Heart right ventricle (tissue), 16 donors: ENCODE data around the gene IL20RA. TPM values are rescaled to one million over a fixed set of nuclear protein-coding genes. Genes with fewer than 3 reads are reported as not detected.
A peak's percentile ranks its signal among the peaks of the same experiment; 100 is the strongest.
"Not testable (repeated sequence)": the region's sequence is repeated elsewhere in the genome, so short reads cannot be mapped to it uniquely, and the experiment has no call there.

Source experiments
- ATAC-seq, 8 donors: fragments of 200-7000 bp; cut with Tn5 transposase; one replicate each; pipeline ENCODE4 v1.9.1; 2020; ENCODE audit warnings: mild to moderate bottlenecking in 8 of 8, moderate library complexity in 8 of 8, moderate number of reproducible peaks in 1 of 8
- DNase-seq, 2 donors: peaks; one replicate each; pipeline ENCODE4 v3.0.0-alpha.2; 2020
- H3K27ac ChIP-seq, 10 donors: fragments of 200-600 bp; sonication (generic) in 2 of 10; one replicate each; pipeline versions ENCODE4 v1.5.0 to v1.8.0; 2020 to 2022; ENCODE audit warnings: mild to moderate bottlenecking in 3 of 10
- H3K27me3 ChIP-seq, 7 donors: fragments of 200-600 bp; one replicate each; pipeline ENCODE4 v1.8.0; 2021 to 2022; ENCODE audit warnings: mild to moderate bottlenecking in 2 of 7
- H3K36me3 ChIP-seq, 9 donors: fragments of 200-600 bp; sonication (generic) in 1 of 9; one replicate each; pipeline versions ENCODE4 v1.5.0 to v1.8.0; 2020 to 2022; ENCODE audit warnings: mild to moderate bottlenecking in 2 of 9
- H3K4me1 ChIP-seq, 9 donors: fragments of 200-600 bp; sonication (generic) in 1 of 9; one replicate each; pipeline versions ENCODE4 v1.5.0 to v1.8.0; 2020 to 2022; ENCODE audit warnings: mild to moderate bottlenecking in 4 of 9
- H3K4me3 ChIP-seq, 10 donors: fragments of 200-600 bp; sonication (generic) in 2 of 10; one replicate each; pipeline versions ENCODE4 v1.5.0 to v1.8.0; 2020 to 2022; ENCODE audit warnings: mild to moderate bottlenecking in 7 of 10, moderate library complexity in 2 of 10
- H3K9me3 ChIP-seq, 11 donors: fragments of 200-600 bp in 10 of 11; sonication (generic) in 2 of 11; one replicate each; pipeline versions ENCODE4 v1.5.0 to v1.8.0; 2013 to 2022; ENCODE audit warnings: mild to moderate bottlenecking in 2 of 11, control low read depth in 1 of 11, moderate library complexity in 1 of 11
- CTCF ChIP-seq, 9 donors: fragments of 200-600 bp; sonication (generic) in 2 of 9; IDR thresholded peaks; one replicate each; pipeline versions ENCODE4 v1.5.0 to v1.8.0; 2021 to 2022; ENCODE audit warnings: antibody characterized with exemption in 9 of 9, mild to moderate bottlenecking in 5 of 9, moderate library complexity in 1 of 9
- WGBS, 2 donors: extraction: QIAGEN DNeasy Blood & Tissue Kit; methylation state at CpG; one replicate each; pipeline ENCODE4 v1.1.7; 2013; ENCODE audit warnings: inconsistent platforms in 1 of 2; 5-methylcytosine and 5-hydroxymethylcytosine counted together
- intact Hi-C, 10 donors: fragments of 100-400 bp; cut with DNase I; formaldehyde crosslinking; loops; one replicate each; pipeline versions ENCODE4 v1.11.1 to v1.14.2; 2022
- polyA plus RNA-seq, 2 donors: library from polyadenylated mRNA; stranded (reverse); fragments of 200-250 nt; gene quantifications; one replicate each; pipeline ENCODE4 v1.2.3, GENCODE V29; 2013
- total RNA-seq, 10 donors: library from RNA; stranded (reverse); fragmentation: NEBNext Ultra II Directional in 3 of 10; extraction: Animal tissue kit (Norgen Biotek cat#: 25700) in 3 of 10; gene quantifications; one replicate each; pipeline versions ENCODE4 v1.2.1 to v1.2.4, GENCODE V29; 2021 to 2023
- donor health status: Arrhythmogenic right ventricular cardiomyopathy.
- donor health status: ischemic (EF 13 %, LVEDD 7.1; RV severe dilation, severe dysfunction).
- donor health status: healthy with polysubstance abuse.
- donor health status: DM: no; HTN: yes; CAD: no.
- donor health status: DM: no; HTN: no; CAD: no.
- donor health status: ischemic (EF 25% LVEDD 6.9; RV normal size, moderate dysfunction).
- donor health status: ischemic (EF 25% LVEDD 5.7; RV mildly dilated, moderate dysfunction).
- donor health status: healthy.
- donor health status: DM: yes; HTN: yes; CAD: no.
- donor health status: Ischemic cardiomyopathy.
- donor health status: ischemic (EF 35%, LVEDD 5.7; RV mildly dilated, moderate dysfunction).
- donor health status: nonischemic (EF 11% LVEDD 7.7; RV severe dilation, severe dysfunction).
- donor health status: DM: yes; HTN: yes; CAD: no.
- donor health status: PGD.
- donor health status: ischemic (EF 29% LVEDD 5.4; RV normal size, mild dysfunction).
- donor health status: nonischemic (EF 23%, LVEDD 6.1; RV moderate dilation, normal function).

IL20RA gene
- total and polyA plus RNA-seq, 12 donors = 0.28 to 15.4 (median 2.1) TPM

- Histone ChIP-seq H3K36me3 (no peaks in the 10 kb centered on the region), H3K4me1 (peaks cover 0 to 27% (median 7%) of the 10 kb centered on the region in 9 donors), H3K27me3 (peaks cover 0 to 14% (median 0%) of the 10 kb centered on the region in 7 donors), H3K27ac (peak overlapping the region in 9 of 10 donors; percentile 24 to 81 (median 64)), H3K9me3 (no peaks in the 10 kb centered on the region), H3K4me3 (no peak overlapping the region)
- ATAC-seq (peak; percentile 82 to 95 (median 90)), DNase-seq (peak in 1 of 2 donors; percentile 56)
- TF ChIP-seq CTCF (IDR thresholded peaks at IDR 0.05) = no peak
- 21 to 30% methylated on average over 4 of the region's 4 CpGs for WGBS, 2 donors
- intact Hi-C loops = loop anchor here in 2 of 10 donors (5.0 to 10.0 kb wide), 2 partner anchors 120 to 682 kb away; no protein-coding TSS in a partner anchor
These were observed 82.1 kb downstream of the IL20RA start for GRCh38 chr6:136962661-136963060.

GRCh38 chr6:136961848-136962247 lies 82.9 kb downstream of the IL20RA start:
- no peaks in the 10 kb centered on the region for H3K36me3 ChIP-seq
- intact Hi-C loops = loop anchor here in 2 of 10 donors (5.0 to 10.0 kb wide), 2 partner anchors 120 to 683 kb away; no protein-coding TSS in a partner anchor
- peaks cover 0 to 9% (median 0%) of the 10 kb centered on the region in 7 donors for H3K27me3 ChIP-seq
- peaks cover 3 to 32% (median 10%) of the 10 kb centered on the region in 9 donors for H3K4me1 ChIP-seq
- no peaks in the 10 kb centered on the region for H3K9me3 ChIP-seq
- no peak for TF ChIP-seq CTCF (IDR thresholded peaks at IDR 0.05)
- H3K4me3 ChIP-seq = no peak overlapping the region
- peak overlapping the region in 4 of 10 donors; percentile 25 to 79 (median 70) for H3K27ac ChIP-seq
- WGBS, 2 donors = 67 to 75% methylated on average over 5 of the region's 5 CpGs
- DNase-seq (no peak), ATAC-seq (no peak)

GRCh38 chr6:136960781-136961180 lies 84.0 kb downstream of the IL20RA start:
- WGBS, 2 donors = 73 to 78% methylated on average over 3 of the region's 3 CpGs
- Histone ChIP-seq H3K9me3 (no peaks in the 10 kb centered on the region), H3K27ac (no peak overlapping the region), H3K4me1 (peaks cover 4 to 33% (median 11%) of the 10 kb centered on the region in 9 donors), H3K36me3 (no peaks in the 10 kb centered on the region), H3K4me3 (no peak overlapping the region), H3K27me3 (peaks cover 0 to 9% (median 0%) of the 10 kb centered on the region in 7 donors)
- ATAC-seq (no peak), DNase-seq (no peak)
- intact Hi-C loops = loop anchor here in 2 of 10 donors (5.0 to 10.0 kb wide), 2 partner anchors 118 to 684 kb away; no protein-coding TSS in a partner anchor
- no peak for TF ChIP-seq CTCF (IDR thresholded peaks at IDR 0.05)

DNA sequence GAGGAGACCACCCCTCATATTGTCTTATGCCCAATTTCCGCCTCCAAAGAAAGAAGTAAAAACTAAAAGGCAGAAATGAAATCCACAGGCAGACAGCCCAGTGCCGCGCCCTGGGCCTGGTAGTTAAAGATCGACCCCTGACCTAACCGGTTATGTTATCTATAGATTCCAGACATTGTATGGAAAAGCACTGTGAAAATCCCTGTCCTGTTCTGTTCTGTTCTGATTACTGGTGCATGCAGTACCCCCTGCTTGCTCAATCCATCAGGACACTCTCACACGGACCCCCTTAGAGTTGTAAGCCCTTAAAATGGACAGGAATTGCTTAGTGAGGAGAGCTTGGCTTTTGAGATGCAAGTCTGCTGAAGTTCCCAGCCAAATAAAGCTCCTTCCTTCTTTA lies 84.8 kb downstream of the IL20RA start:
- WGBS, 2 donors = 89 to 94% methylated on average over 6 of the region's 6 CpGs
- ATAC-seq, DNase-seq, H3K27me3 ChIP-seq, H3K4me3 ChIP-seq, H3K9me3 ChIP-seq, H3K36me3 ChIP-seq, H3K27ac ChIP-seq: not testable (repeated sequence)
- intact Hi-C loops = loop anchor here in 2 of 10 donors (5.0 to 10.0 kb wide), 2 partner anchors 118 to 685 kb away; no protein-coding TSS in a partner anchor
- peaks cover 4 to 33% (median 11%) of the 10 kb centered on the region in 9 donors for H3K4me1 ChIP-seq

DNA sequence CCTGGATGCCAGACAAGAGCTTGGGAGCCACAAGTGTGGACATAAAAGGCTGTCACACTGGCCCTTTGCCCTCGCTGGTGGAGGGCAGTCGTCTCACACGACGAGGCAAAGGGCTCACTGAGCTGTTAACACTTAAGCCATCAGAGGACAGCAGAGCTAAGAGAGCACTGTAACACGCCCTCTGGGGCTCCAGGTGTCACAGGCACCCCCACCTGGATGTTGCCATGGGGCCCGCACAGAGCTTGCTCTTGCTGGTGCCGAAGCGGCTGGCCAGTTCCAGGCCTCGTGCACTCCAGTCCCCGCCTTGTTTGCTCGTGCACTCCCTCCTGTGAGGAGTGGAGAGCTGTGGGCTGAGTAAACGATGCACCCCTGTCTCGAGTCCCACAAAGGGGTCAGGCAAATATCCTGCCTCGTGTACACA lies 85.3 kb downstream of the IL20RA start:
- no peak for TF ChIP-seq CTCF (IDR thresholded peaks at IDR 0.05)
- Histone ChIP-seq H3K4me3 (no peak overlapping the region), H3K4me1 (peaks cover 4 to 33% (median 11%) of the 10 kb centered on the region in 9 donors), H3K9me3 (no peaks in the 10 kb centered on the region), H3K36me3 (no peaks in the 10 kb centered on the region), H3K27ac (no peak overlapping the region), H3K27me3 (peaks cover 0 to 9% (median 0%) of the 10 kb centered on the region in 7 donors)
- intact Hi-C loops = no loop called here
- ATAC-seq (peak in 2 of 8 donors; percentile 28 to 48), DNase-seq (peak in 1 of 2 donors; percentile 18)
- 49 to 52% methylated on average over 14 of the region's 14 CpGs for WGBS, 2 donors
